KMS-11 (cell line): ENCODE data around the gene LMAN1L.

Source experiments
- H2AFZ ChIP-seq: fragments of 200-600 bp; sonication (generic); 2 replicates; pipeline ENCODE4 v1.6.1; 2016; ENCODE audit warnings: antibody characterized with exemption, mixed run types, low read depth
- H3K27ac ChIP-seq: fragments of 200-600 bp; sonication (generic); 2 replicates; pipeline ENCODE4 v1.6.1; 2016; ENCODE audit warnings: mild to moderate bottlenecking, mixed run types
- H3K27me3 ChIP-seq: fragments of 200-600 bp; sonication (generic); 2 replicates; pipeline ENCODE4 v1.6.1; 2017; ENCODE audit warnings: mild to moderate bottlenecking, low read depth, mixed run types, moderate library complexity; ENCODE audit not compliant: insufficient read depth
- H3K36me3 ChIP-seq: fragments of 200-600 bp; sonication (generic); 2 replicates; pipeline ENCODE4 v1.6.1; 2017; ENCODE audit warnings: mild to moderate bottlenecking, mixed run types; ENCODE audit not compliant: insufficient read depth
- H3K4me1 ChIP-seq: fragments of 200-600 bp; sonication (generic); 2 replicates; pipeline ENCODE4 v1.6.1; 2016; ENCODE audit warnings: mild to moderate bottlenecking, low read depth, mixed run types; ENCODE audit not compliant: poor library complexity, severe bottlenecking
- H3K4me2 ChIP-seq: fragments of 200-600 bp; sonication (generic); 2 replicates; pipeline ENCODE4 v1.7.0; 2016; ENCODE audit warnings: mild to moderate bottlenecking, mixed run types
- H3K4me3 ChIP-seq: fragments of 200-600 bp; sonication (generic); IDR thresholded peaks from 2 replicates; pipeline ENCODE4 v1.6.1; 2017; ENCODE audit warnings: low read depth, low read length, mixed read lengths; ENCODE audit not compliant: insufficient read depth
- H3K79me2 ChIP-seq: fragments of 200-600 bp; sonication (generic); 2 replicates; pipeline ENCODE4 v1.6.1; 2016; ENCODE audit warnings: low read depth, mixed run types; ENCODE audit not compliant: insufficient read depth
- H3K9ac ChIP-seq: fragments of 200-600 bp; sonication (generic); 2 replicates; pipeline ENCODE4 v1.6.1; 2016; ENCODE audit warnings: mild to moderate bottlenecking, mixed run types
- H4K20me1 ChIP-seq: fragments of 200-600 bp; sonication (generic); 2 replicates; pipeline ENCODE4 v1.6.1; 2016; ENCODE audit warnings: mild to moderate bottlenecking, mixed run types; ENCODE audit not compliant: insufficient read depth
- CTCF ChIP-seq: fragments of 200-600 bp; sonication (generic); conservative IDR thresholded peaks from 2 replicates; pipeline ENCODE4 v1.6.1; 2017; ENCODE audit warnings: low read depth, mild to moderate bottlenecking, antibody characterized with exemption, low read length, moderate library complexity, mixed read lengths

The LMAN1L gene

GRCh38 chr15:74857671-74858368 lies 45.2 kb downstream of the LMAN1L start:
- Histone ChIP-seq H3K4me1 (peaks cover 15% of the 10 kb centered on the region), H2AFZ (no peak overlapping the region), H3K36me3 (no peaks in the 10 kb centered on the region), H3K4me3 (no peak overlapping the region), H4K20me1 (no peaks in the 10 kb centered on the region), H3K27me3 (no peaks in the 10 kb centered on the region), H3K4me2 (no peak overlapping the region), H3K27ac (no peak overlapping the region), H3K9ac (no peak overlapping the region), H3K79me2 (no peaks in the 10 kb centered on the region)
- no peak for TF ChIP-seq CTCF

- Histone ChIP-seq H4K20me1 (no peaks in the 10 kb centered on the region), H3K79me2 (no peaks in the 10 kb centered on the region), H3K4me2 (no peak overlapping the region), H2AFZ (no peak overlapping the region), H3K27ac (no peak overlapping the region), H3K4me3 (no peak overlapping the region), H3K4me1 (peaks cover 15% of the 10 kb centered on the region), H3K36me3 (no peaks in the 10 kb centered on the region), H3K9ac (no peak overlapping the region), H3K27me3 (no peaks in the 10 kb centered on the region)
- no peak for TF ChIP-seq CTCF
These were observed 45.7 kb downstream of the LMAN1L start for GRCh38 chr15:74858369-74858740.

- no peaks in the 10 kb centered on the region for H3K27me3 ChIP-seq
- peaks cover 7% of the 10 kb centered on the region for H3K4me1 ChIP-seq
- TF ChIP-seq CTCF, result no peak
- no peak overlapping the region for H3K4me3 ChIP-seq
- no peaks in the 10 kb centered on the region for H3K36me3 ChIP-seq
- H3K27ac ChIP-seq, result no peak overlapping the region
- no peak overlapping the region for H2AFZ ChIP-seq
- no peak overlapping the region for H3K4me2 ChIP-seq
- H4K20me1 ChIP-seq, result no peaks in the 10 kb centered on the region
- no peak overlapping the region for H3K9ac ChIP-seq
- H3K79me2 ChIP-seq, result peaks cover 16% of the 10 kb centered on the region; the same call in 1 of the 2 replicates
These were observed 50.8 kb downstream of the LMAN1L start for GRCh38 chr15:74863239-74864056.

- H3K9ac ChIP-seq, result no peak overlapping the region
- no peak overlapping the region for H3K27ac ChIP-seq
- no peaks in the 10 kb centered on the region for H4K20me1 ChIP-seq
- H2AFZ ChIP-seq, result no peak overlapping the region
- H3K79me2 ChIP-seq, result peaks cover 24% of the 10 kb centered on the region; the same call in 1 of the 2 replicates
- H3K27me3 ChIP-seq, result no peaks in the 10 kb centered on the region
- H3K36me3 ChIP-seq, result no peaks in the 10 kb centered on the region
- H3K4me2 ChIP-seq, result no peak overlapping the region
- no peak overlapping the region for H3K4me3 ChIP-seq
- no peak for TF ChIP-seq CTCF
- H3K4me1 ChIP-seq, result peaks cover 12% of the 10 kb centered on the region
These were observed 51.7 kb downstream of the LMAN1L start for GRCh38 chr15:74864296-74864695.
